Measurements from ENCODE around the gene CDH2. TPM values are rescaled to one million over a fixed set of nuclear protein-coding genes. Genes with fewer than 3 reads are reported as not detected.
A peak's percentile ranks its signal among the peaks of the same experiment; 100 is the strongest.

Gene CDH2
- total and polyA plus RNA-seq, 2 experiments from 2014 or later, result 103 to 165 TPM

DNA sequence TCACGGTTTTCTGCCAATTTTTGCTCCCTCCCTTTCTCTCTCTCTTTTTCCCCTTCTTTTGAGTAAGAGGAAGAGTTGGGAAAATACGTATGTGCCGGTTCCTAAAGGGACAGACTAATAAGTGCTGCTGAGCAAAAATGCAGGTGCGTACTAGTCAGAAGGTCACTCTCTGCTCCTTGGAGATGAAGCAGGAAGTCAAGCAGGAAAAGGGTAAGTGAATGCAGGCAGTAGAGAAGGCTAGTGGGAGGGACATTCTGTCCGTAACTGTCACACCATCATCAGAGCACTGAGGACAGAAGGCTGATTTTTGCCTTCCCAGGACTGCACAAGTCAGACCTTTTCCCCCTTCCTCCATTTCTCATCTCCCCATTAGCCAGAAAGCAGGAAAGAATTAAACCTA, 105.7 kb downstream of the CDH2 start:
- H3K9ac ChIP-seq, result no peak overlapping the region
- H3K4me3 ChIP-seq, result no peak overlapping the region
- peaks cover 34% of the 10 kb centered on the region for H3K4me1 ChIP-seq (ENCODE audit: insufficient read depth)
- no peak for TF ChIP-seq EZH2phosphoT487 (IDR thresholded peaks at IDR 0.05; ENCODE audit: insufficient read depth, low read depth)
- TF ChIP-seq EZH2 (IDR thresholded peaks at IDR 0.05; ENCODE audit: insufficient read depth, poor library complexity, severe bottlenecking), result no peak
- no peaks in the 10 kb centered on the region for H3K9me3 ChIP-seq (ENCODE audit: low read depth)
- H3F3A ChIP-seq (ENCODE audit: insufficient read depth), result peaks cover 26% of the 10 kb centered on the region
- H3K4me2 ChIP-seq (ENCODE audit: unreplicated experiment), result no peak overlapping the region
- no peaks in the 10 kb centered on the region for H3K27me3 ChIP-seq (replicated peaks; ENCODE audit: insufficient read depth)
- no peak for DNase-seq
- in situ Hi-C loops (cut with MboI), result no loop called here
- no peaks in the 10 kb centered on the region for H3K36me3 ChIP-seq (ENCODE audit: low read depth)
- no peaks in the 10 kb centered on the region for H3K9me2 ChIP-seq (ENCODE audit: insufficient read depth)
- no peak overlapping the region for H3K27ac ChIP-seq
- H3K79me2 ChIP-seq (ENCODE audit: insufficient read depth), result peaks cover 100% of the 10 kb centered on the region
- no peak overlapping the region for H2AFZ ChIP-seq
- H4K20me1 ChIP-seq (ENCODE audit: insufficient read depth), result no peaks in the 10 kb centered on the region
- 83 to 89% methylated on average over 5 of the region's 5 CpGs for WGBS, 2 experiments (ENCODE audit: low coverage in 1 of 2, low lambda C conversion rate in 2 of 2, missing lambda C conversion rate in 2 of 2)

DNA sequence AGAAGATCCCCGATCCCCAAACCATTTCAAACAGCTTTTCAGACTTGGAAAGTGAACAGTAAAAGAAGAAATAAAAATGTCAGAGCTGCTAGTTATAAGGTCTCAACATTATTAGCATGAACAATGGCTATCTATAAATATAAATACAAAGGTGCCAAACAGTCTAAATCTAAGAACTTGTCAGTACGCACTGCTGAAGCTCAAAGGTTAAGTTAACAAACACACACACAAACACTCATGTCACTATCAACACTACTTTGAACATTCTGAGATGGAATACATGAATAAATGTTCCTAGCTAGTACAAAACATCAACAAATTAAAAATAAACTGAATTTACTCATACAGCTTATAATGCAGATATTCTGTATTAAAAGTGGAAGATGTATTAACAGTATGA, 108.7 kb downstream of the CDH2 start:
- H3K4me2 ChIP-seq (ENCODE audit: unreplicated experiment), result no peak overlapping the region
- DNase-seq, result no peak
- no peak overlapping the region for H2AFZ ChIP-seq
- peaks cover 39% of the 10 kb centered on the region for H3K4me1 ChIP-seq (ENCODE audit: insufficient read depth)
- no peak for TF ChIP-seq EZH2 (IDR thresholded peaks at IDR 0.05; ENCODE audit: insufficient read depth, poor library complexity, severe bottlenecking)
- TF ChIP-seq EZH2phosphoT487 (IDR thresholded peaks at IDR 0.05; ENCODE audit: insufficient read depth, low read depth), result no peak
- 84 to 88% methylated on average over 2 of the region's 2 CpGs for WGBS, 2 experiments (ENCODE audit: low coverage in 1 of 2, low lambda C conversion rate in 2 of 2, missing lambda C conversion rate in 2 of 2)
- no peak overlapping the region for H3K4me3 ChIP-seq
- no peaks in the 10 kb centered on the region for H3K36me3 ChIP-seq (ENCODE audit: low read depth)
- in situ Hi-C loops (cut with MboI), result no loop called here
- no peak overlapping the region for H3K27ac ChIP-seq
- H3K79me2 ChIP-seq (ENCODE audit: insufficient read depth), result peaks cover 91% of the 10 kb centered on the region
- no peaks in the 10 kb centered on the region for H3K27me3 ChIP-seq (replicated peaks; ENCODE audit: insufficient read depth)
- H4K20me1 ChIP-seq (ENCODE audit: insufficient read depth), result no peaks in the 10 kb centered on the region
- H3K9me2 ChIP-seq (ENCODE audit: insufficient read depth), result no peaks in the 10 kb centered on the region
- no peaks in the 10 kb centered on the region for H3K9me3 ChIP-seq (ENCODE audit: low read depth)
- H3F3A ChIP-seq (ENCODE audit: insufficient read depth), result peaks cover 47% of the 10 kb centered on the region
- H3K9ac ChIP-seq, result no peak overlapping the region

DNA sequence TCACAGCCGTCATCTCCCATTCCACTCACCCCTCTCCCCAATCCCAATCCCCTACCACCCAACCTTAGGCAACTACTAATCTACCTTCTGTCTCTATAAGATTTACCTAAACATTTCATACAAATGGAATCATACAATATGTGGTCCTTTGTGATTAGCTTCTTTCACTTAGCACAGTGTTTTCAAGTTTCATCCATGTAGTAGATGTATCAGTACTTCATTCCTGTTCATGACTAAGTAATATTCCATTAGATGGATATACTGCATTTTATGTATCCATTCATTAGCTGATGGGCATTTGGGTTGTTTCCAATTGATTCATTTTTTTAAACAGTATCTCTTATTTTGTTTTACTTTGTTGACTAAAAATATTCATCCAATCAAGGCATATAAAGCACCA, 109.6 kb downstream of the CDH2 start:
- Histone ChIP-seq H3K27ac (no peak overlapping the region; the same call in 1 of the 2 replicates), H3K9me3 (ENCODE audit: low read depth) (no peaks in the 10 kb centered on the region), H3K4me3 (no peak overlapping the region), H2AFZ (no peak overlapping the region), H3K27me3 (replicated peaks; ENCODE audit: insufficient read depth) (no peaks in the 10 kb centered on the region), H3K9ac (no peak overlapping the region), H3K9me2 (ENCODE audit: insufficient read depth) (no peaks in the 10 kb centered on the region), H3K4me2 (ENCODE audit: unreplicated experiment) (no peak overlapping the region), H3K4me1 (ENCODE audit: insufficient read depth) (peaks cover 48% of the 10 kb centered on the region), H3F3A (ENCODE audit: insufficient read depth) (peaks cover 54% of the 10 kb centered on the region), H4K20me1 (ENCODE audit: insufficient read depth) (no peaks in the 10 kb centered on the region), H3K36me3 (ENCODE audit: low read depth) (no peaks in the 10 kb centered on the region), H3K79me2 (ENCODE audit: insufficient read depth) (peaks cover 82% of the 10 kb centered on the region)
- TF ChIP-seq EZH2 (IDR thresholded peaks at IDR 0.05; ENCODE audit: insufficient read depth, poor library complexity, severe bottlenecking) (no peak), EZH2phosphoT487 (IDR thresholded peaks at IDR 0.05; ENCODE audit: insufficient read depth, low read depth) (no peak)
- 0% methylated on average over 1 of the region's 1 CpG for WGBS, 2 experiments (ENCODE audit: low coverage in 1 of 2, low lambda C conversion rate in 2 of 2, missing lambda C conversion rate in 2 of 2)
- no peak for DNase-seq
- in situ Hi-C loops (cut with MboI), result no loop called here

DNA sequence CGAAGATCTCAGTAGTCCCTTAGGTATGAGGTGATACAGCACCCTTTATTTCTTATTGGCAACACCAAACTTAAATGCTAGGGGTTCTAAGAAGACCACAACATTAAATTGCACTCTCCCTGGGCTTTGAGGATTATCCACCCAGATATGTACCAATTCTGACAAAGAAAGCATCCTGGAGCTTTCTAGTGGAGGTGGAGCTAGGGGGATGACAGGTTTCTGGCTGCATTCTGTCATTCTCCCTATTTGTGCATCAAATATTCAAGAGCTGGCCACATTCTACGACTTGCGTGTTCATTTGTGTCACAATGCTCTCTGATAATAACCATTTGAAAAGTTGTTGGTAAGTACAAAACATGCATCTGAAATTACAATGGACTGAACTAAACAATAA, 111.1 kb downstream of the CDH2 start:
- peaks cover 70% of the 10 kb centered on the region for H3F3A ChIP-seq (ENCODE audit: insufficient read depth)
- peaks cover 82% of the 10 kb centered on the region for H3K79me2 ChIP-seq (ENCODE audit: insufficient read depth)
- peak overlapping the region; percentile 95 for H3K27ac ChIP-seq
- no peaks in the 10 kb centered on the region for H3K27me3 ChIP-seq (replicated peaks; ENCODE audit: insufficient read depth)
- TF ChIP-seq EZH2phosphoT487 (IDR thresholded peaks at IDR 0.05; ENCODE audit: insufficient read depth, low read depth) (no peak), EZH2 (IDR thresholded peaks at IDR 0.05; ENCODE audit: insufficient read depth, poor library complexity, severe bottlenecking) (no peak)
- no peak overlapping the region for H2AFZ ChIP-seq
- H3K4me1 ChIP-seq (ENCODE audit: insufficient read depth), result peaks cover 56% of the 10 kb centered on the region
- H3K9ac ChIP-seq, result peak overlapping the region; percentile 63
- no peaks in the 10 kb centered on the region for H3K36me3 ChIP-seq (ENCODE audit: low read depth)
- peak overlapping the region; percentile 69 for H3K4me2 ChIP-seq (ENCODE audit: unreplicated experiment)
- H3K9me2 ChIP-seq (ENCODE audit: insufficient read depth), result no peaks in the 10 kb centered on the region
- in situ Hi-C loops (cut with MboI), result no loop called here
- H3K4me3 ChIP-seq, result peak overlapping the region; percentile 15; the same call in 1 of the 2 replicates
- H4K20me1 ChIP-seq (ENCODE audit: insufficient read depth), result no peaks in the 10 kb centered on the region
- peak; percentile 14 for DNase-seq
- 76 to 80% methylated on average over 3 of the region's 3 CpGs for WGBS, 2 experiments (ENCODE audit: low coverage in 1 of 2, low lambda C conversion rate in 2 of 2, missing lambda C conversion rate in 2 of 2)
- no peaks in the 10 kb centered on the region for H3K9me3 ChIP-seq (ENCODE audit: low read depth)
